Activated T-cell treated with anti-CD3 and anti-CD28 coated beads, Interleukin-2, amount 50 U/mL, for 24 hours (primary cell): ENCODE measurements around the gene NRSN2.

Source experiments
- DNase-seq: peaks from one replicate; pipeline ENCODE4 v3.0.0-alpha.2; 2020
- H3K27ac Mint-ChIP-seq: 2 replicates; pipeline ENCODE4 v1.8.0; 2020; ENCODE audit warnings: mild to moderate bottlenecking, mixed read lengths
- H3K27me3 Mint-ChIP-seq: 2 replicates; pipeline ENCODE4 v1.8.0; 2020; ENCODE audit warnings: mixed read lengths
- H3K36me3 Mint-ChIP-seq: 2 replicates; pipeline ENCODE4 v1.8.0; 2020; ENCODE audit warnings: low read depth, mixed read lengths
- H3K4me1 Mint-ChIP-seq: 2 replicates; pipeline ENCODE4 v1.8.0; 2020; ENCODE audit warnings: low read depth, mixed read lengths
- H3K4me3 Mint-ChIP-seq: 2 replicates; pipeline ENCODE4 v1.8.0; 2020; ENCODE audit warnings: mild to moderate bottlenecking, moderate library complexity, mixed read lengths
- H3K9me3 Mint-ChIP-seq: 2 replicates; pipeline ENCODE4 v1.8.0; 2020; ENCODE audit warnings: mixed read lengths

NRSN2 gene, protein sequence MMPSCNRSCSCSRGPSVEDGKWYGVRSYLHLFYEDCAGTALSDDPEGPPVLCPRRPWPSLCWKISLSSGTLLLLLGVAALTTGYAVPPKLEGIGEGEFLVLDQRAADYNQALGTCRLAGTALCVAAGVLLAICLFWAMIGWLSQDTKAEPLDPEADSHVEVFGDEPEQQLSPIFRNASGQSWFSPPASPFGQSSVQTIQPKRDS

DNA sequence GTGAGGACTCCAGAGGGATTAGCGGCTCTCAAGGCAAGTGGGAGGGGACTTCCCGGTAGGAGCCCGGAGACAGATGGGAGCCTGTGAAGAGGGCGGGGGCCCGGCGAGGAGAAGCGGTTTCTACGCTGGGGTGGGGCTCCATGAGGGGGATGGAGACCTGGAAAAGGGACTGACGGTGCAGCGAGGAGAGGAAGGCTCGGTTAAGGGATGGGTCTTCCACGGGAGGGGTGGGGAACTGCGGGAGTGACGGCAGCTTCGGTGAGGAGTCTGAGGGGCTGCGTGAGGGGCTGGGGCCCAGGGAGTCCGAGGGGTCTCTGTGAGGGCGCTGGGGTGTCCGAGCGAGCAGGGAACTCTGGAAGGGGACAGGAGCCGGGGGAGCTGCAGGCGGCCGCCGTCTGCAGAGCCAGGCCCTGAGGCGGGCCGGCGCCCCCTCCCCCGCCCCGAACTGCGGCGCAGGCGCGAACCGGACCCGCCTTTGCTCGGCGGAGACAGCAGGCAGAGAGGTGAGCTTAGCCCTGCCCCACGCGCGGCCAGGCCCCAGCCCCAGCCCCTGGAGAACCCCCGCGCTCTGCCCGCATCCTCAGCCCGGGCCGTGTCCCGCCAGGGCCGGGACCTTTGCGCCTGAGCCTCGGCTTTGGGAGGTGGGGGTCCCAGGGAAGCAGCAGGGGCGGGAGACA, at the start of gene NRSN2:
NRSN2 (plus strand) TSS at position 472 of the 677 bp plus-strand sequence. CDS start 2,533 bp downstream, outside the sequence.
- peaks cover 11% of the 10 kb centered on the region for H3K9me3 Mint-ChIP-seq
- H3K27me3 Mint-ChIP-seq, result peaks cover 4% of the 10 kb centered on the region
- DNase-seq, result peak; percentile 65
- peaks cover 14% of the 10 kb centered on the region for H3K4me1 Mint-ChIP-seq
- peak within 1 kb of the TSS; percentile 83 for H3K27ac Mint-ChIP-seq
- peaks cover 7% of the 10 kb centered on the region for H3K36me3 Mint-ChIP-seq
- peak within 1 kb of the TSS; percentile 85 for H3K4me3 Mint-ChIP-seq

DNA sequence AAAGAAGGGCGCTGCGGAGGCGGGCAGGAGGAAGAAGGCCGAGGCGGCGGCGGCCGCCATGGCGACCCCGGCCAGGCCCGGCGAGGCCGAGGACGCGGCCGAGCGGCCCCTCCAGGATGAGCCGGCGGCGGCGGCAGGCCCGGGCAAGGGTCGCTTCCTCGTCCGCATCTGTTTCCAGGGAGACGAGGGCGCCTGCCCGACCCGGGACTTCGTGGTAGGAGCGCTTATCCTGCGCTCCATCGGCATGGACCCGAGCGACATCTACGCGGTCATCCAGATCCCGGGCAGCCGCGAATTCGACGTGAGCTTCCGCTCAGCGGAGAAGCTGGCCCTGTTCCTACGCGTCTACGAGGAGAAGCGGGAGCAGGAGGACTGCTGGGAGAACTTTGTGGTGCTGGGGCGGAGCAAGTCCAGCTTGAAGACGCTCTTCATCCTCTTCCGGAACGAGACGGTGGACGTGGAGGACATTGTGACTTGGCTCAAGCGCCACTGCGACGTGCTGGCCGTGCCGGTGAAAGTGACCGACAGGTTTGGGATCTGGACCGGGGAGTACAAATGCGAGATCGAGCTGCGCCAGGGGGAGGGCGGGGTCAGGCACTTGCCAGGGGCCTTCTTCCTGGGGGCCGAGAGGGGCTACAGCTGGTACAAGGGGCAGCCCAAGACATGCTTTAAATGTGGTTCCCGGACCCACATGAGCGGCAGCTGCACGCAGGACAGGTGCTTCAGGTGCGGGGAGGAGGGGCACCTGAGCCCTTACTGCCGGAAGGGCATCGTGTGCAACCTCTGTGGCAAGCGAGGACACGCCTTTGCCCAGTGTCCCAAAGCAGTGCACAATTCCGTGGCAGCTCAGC, 48.8 kb upstream of the NRSN2 start:
- no peaks in the 10 kb centered on the region for H3K9me3 Mint-ChIP-seq
- H3K4me1 Mint-ChIP-seq, result peaks cover 52% of the 10 kb centered on the region
- peak overlapping the region; percentile 92 for H3K27ac Mint-ChIP-seq
- no peaks in the 10 kb centered on the region for H3K27me3 Mint-ChIP-seq
- H3K36me3 Mint-ChIP-seq, result peaks cover 52% of the 10 kb centered on the region
- peak overlapping the region; percentile 87 for H3K4me3 Mint-ChIP-seq
- DNase-seq, result peak; percentile 71

DNA sequence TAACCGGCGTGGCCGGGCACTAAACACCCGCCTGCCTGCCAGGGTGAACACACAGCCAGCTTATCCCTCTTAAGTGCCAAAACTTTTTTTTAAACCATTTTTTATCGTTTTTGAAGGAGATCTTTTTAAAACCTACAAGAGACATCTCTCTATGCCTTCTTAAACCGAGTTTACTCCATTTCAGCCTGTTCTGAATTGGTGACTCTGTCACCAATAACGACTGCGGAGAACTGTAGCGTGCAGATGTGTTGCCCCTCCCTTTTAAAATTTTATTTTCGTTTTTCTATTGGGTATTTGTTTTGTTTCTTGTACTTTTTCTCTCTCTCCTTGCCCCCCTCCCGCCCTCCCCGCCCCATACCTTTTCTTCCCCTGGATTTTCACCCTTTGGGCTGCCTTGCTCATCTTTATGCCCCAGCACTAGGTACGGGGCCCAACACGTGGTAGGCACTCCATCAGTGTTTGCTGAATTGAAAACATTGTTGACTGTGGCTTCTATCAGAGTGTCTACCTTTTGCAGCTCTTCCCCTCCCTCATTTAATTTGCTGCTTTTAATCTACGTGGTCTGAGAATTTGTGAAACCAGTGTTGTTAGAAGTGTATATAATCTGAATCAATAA, 48.0 kb upstream of the NRSN2 start:
- Mint-ChIP-seq H3K36me3 (peaks cover 52% of the 10 kb centered on the region), H3K27me3 (no peaks in the 10 kb centered on the region), H3K4me3 (peak overlapping the region; percentile 87), H3K9me3 (no peaks in the 10 kb centered on the region), H3K4me1 (peaks cover 52% of the 10 kb centered on the region), H3K27ac (peak overlapping the region; percentile 92)
- DNase-seq, result no peak

DNA sequence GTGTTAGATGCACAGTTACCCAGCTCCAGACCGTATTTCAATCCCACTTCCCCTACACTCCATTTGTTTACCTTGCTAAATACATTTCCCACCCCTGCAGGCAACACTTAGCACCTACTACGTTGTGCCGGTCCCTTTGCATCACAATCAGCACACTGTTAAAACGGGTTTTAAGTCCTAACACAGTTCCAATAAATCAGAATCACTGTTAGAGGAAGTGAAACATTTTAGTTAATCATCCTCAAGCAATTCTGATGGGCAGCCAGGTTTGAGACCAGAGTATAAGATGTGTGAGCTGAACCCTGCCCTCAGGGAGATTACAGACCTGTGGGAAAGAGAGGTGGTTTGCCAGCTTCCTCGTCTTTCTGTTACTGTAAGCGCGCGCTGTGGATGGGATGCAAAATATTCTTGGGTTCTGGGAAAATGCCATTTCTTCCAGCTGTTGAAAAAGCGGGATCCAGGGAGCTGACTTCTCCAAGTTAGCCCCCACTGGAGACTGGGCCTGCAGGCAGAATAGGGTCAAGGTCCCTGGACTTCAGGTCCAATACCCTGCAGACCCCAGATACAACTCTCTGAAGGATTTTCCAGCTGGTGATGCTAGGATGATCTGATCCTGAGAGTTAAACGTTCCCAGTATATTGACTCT, 46.4 kb upstream of the NRSN2 start:
- H3K27ac Mint-ChIP-seq, result peak overlapping the region; percentile 86
- H3K27me3 Mint-ChIP-seq, result no peaks in the 10 kb centered on the region
- peak overlapping the region; percentile 87 for H3K4me3 Mint-ChIP-seq
- H3K9me3 Mint-ChIP-seq, result no peaks in the 10 kb centered on the region
- peaks cover 52% of the 10 kb centered on the region for H3K36me3 Mint-ChIP-seq
- peaks cover 52% of the 10 kb centered on the region for H3K4me1 Mint-ChIP-seq
- DNase-seq, result no peak

DNA sequence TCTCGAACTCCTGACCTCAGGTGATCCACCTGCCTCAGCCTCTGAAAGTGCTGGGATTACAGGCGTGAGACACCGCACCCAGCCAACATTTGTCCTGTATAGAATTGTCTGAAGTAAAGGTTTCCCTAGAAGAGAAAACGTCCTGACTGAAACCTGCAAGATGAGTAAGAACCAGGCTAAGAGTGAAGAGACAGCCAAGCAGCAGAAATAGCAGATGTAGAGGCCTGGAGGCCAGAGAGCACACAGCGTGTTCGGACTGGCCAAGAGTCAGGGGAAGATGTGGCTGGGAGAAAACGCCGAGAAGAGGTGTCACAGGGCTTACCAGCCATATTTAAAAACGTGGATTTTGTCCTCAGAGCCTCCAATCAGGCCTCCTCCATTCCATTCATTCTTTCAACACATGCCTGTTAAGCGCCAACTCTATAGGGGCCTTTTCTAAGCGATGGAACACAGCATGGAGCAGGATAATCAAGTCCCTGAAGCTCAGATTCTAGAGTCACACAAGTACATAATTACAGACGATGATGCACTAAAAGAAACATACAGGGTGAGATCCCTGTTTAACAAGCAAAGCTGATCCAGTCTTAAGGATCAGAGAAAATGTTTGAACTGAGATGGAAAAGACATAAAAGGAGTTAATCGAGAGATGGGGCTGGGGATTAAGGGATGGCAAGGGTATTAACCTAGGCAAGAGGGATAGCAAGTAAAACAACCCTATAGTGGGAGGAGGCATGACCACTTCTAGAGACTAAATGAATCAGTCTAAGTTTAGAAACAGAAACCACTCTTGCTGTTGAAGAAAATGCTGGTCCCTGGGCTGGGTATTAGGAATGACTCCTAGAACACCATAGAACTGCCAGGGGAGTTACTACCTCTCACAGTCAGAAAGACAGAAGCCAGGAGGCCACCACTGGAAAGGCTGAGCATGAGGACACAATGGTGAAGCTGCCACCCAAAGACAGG, 44.7 kb upstream of the NRSN2 start:
- H3K27me3 Mint-ChIP-seq, result no peaks in the 10 kb centered on the region
- peaks cover 48% of the 10 kb centered on the region for H3K36me3 Mint-ChIP-seq
- no peak for DNase-seq
- peaks cover 40% of the 10 kb centered on the region for H3K4me1 Mint-ChIP-seq
- H3K4me3 Mint-ChIP-seq, result peak overlapping the region; percentile 53
- no peaks in the 10 kb centered on the region for H3K9me3 Mint-ChIP-seq
- H3K27ac Mint-ChIP-seq, result peak overlapping the region; percentile 56

DNA sequence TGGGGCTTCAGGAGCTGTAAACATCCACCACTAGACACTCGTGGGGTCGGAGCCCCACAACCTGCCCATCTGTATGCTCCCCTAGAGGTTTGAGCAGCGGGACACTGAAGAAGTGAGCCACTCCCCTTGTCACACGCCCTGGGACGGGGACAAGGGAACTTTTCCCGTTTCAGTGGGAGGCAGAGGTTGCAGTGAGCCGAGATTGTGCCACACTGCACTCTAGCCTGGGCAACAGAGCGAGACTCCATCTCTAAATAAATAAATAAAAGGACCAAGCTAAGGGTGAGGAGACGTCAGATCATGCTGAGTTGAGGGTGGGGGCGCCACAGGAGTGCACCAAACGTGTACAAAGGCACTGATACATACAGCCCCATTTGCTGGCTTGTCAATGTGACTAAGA, 41.2 kb upstream of the NRSN2 start:
- Mint-ChIP-seq H3K36me3 (peaks cover 17% of the 10 kb centered on the region), H3K4me3 (no peak overlapping the region), H3K9me3 (no peaks in the 10 kb centered on the region), H3K27me3 (no peaks in the 10 kb centered on the region), H3K4me1 (peaks cover 33% of the 10 kb centered on the region), H3K27ac (no peak overlapping the region)
- no peak for DNase-seq

DNA sequence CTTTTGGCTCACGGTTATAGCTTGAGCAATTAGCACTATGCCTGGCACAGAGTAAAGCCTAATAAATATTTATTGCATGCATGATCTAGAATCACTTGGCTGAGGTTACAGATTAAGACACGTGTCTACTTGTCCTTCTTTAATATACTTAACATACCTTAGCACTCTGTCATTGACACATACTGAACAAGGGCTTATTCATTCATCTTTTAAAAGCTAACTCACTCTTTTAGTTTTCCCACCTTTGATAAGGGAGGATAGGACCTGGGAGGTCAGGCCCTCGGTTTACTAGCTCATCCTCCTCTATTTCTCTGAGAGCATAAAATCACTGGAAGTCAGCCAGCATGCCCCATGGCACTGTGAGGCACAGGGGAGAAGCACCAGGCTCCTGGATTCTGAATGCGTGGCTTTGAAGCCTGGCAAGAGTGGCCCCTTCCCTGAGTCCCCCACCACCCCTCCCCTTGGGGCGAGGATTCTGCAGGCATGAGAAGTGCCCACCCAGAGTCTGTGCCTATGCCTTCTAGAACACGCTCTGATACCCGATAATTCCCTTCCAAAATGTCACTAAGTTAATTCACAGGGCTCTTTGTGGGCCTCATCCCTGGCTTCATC, 38.4 kb upstream of the NRSN2 start:
- no peaks in the 10 kb centered on the region for H3K36me3 Mint-ChIP-seq
- H3K9me3 Mint-ChIP-seq, result no peaks in the 10 kb centered on the region
- no peak overlapping the region for H3K27ac Mint-ChIP-seq
- no peak for DNase-seq
- H3K4me1 Mint-ChIP-seq, result peaks cover 14% of the 10 kb centered on the region
- no peaks in the 10 kb centered on the region for H3K27me3 Mint-ChIP-seq
- H3K4me3 Mint-ChIP-seq, result no peak overlapping the region

DNA sequence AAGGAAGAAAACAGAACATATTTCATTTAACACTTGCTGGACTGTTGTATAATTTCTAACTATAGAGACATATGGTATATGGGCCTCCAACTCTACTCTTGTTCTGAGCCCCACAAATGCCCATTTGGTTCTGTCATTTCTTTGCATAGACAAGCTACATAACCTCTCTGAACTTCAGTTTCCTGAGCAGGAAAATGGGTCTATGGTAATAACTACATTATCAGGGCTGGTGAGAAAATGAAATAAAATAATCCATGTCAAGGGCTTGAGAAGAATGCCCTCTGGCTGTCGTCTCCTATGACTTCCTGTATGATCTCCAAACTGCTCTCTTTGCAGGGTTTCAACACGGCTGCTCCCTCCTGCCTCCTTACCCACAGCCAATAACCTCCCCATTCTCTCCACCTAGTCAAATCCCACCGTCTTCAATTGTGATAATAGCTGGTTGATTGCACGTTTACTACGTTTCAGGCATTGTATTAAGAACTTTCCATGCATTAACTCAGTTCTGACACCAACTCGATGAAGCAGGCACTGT, 37.5 kb upstream of the NRSN2 start:
- Mint-ChIP-seq H3K9me3 (no peaks in the 10 kb centered on the region), H3K27me3 (no peaks in the 10 kb centered on the region), H3K4me3 (no peak overlapping the region), H3K27ac (no peak overlapping the region), H3K36me3 (no peaks in the 10 kb centered on the region), H3K4me1 (peaks cover 16% of the 10 kb centered on the region)
- no peak for DNase-seq

DNA sequence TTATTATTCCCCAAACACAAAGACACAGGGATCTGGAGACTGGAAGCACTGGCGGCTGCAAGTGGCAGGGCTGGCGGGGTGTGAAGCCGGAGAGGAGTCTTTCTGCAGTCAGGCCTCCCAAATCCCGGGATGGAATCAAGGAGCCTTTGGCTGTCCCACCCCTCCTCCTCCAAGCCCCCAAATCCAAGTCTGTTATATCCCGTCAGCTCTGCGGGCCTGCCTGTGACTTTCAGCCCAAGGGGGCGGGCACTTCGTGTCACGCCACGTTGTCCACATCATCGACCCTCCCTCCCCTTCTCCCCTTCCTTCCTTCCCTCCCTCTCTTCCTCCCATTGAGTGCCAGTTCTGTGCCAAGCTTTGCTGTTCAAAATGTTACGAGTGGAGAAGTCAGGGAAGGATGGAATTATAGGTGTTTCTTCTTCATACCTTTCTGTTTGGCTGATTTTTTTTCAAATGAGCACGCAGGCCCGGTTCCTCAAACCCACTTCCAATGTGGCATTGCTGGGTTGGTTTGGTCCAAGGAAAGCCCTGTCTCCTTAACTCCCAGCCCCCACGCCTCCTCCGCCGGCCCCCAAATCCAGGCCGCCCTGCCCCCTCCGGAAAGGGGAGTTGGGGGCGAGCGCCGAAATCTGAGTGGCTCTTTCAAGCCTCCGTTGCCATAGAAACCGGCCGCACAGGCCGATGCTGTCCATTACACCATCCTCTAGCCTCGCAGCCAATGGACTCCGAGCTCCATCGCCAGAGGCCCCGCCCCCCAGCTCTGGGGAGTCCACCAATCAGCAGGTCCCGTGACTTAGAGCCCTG, 36.9 kb upstream of the NRSN2 start:
- H3K4me3 Mint-ChIP-seq, result peak overlapping the region; percentile 65
- no peaks in the 10 kb centered on the region for H3K9me3 Mint-ChIP-seq
- H3K27me3 Mint-ChIP-seq, result no peaks in the 10 kb centered on the region
- no peak overlapping the region for H3K27ac Mint-ChIP-seq
- DNase-seq, result peak; percentile 84
- peaks cover 16% of the 10 kb centered on the region for H3K4me1 Mint-ChIP-seq
- H3K36me3 Mint-ChIP-seq, result no peaks in the 10 kb centered on the region

DNA sequence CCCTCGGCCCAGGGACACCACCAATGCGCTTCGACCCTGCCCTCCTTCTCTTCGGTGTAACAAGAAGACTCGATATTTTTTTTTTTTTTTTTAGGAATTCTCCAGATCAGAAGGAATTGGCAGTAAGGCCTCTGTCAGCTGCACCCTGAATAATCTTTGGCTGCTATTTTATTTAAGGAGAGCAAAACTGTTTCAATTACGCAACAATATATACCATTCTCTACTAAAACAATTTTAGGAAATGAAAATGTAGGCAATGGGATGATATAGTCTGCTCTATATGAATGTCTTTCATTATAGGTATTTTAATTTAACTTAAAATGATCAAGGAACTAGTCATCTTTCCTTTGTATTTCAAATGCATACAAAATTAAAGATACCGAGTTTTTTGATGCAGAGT, 36.3 kb upstream of the NRSN2 start:
- Mint-ChIP-seq H3K4me3 (peak overlapping the region; percentile 65), H3K9me3 (no peaks in the 10 kb centered on the region), H3K27me3 (no peaks in the 10 kb centered on the region), H3K36me3 (no peaks in the 10 kb centered on the region), H3K4me1 (peaks cover 16% of the 10 kb centered on the region), H3K27ac (no peak overlapping the region)
- no peak for DNase-seq

DNA sequence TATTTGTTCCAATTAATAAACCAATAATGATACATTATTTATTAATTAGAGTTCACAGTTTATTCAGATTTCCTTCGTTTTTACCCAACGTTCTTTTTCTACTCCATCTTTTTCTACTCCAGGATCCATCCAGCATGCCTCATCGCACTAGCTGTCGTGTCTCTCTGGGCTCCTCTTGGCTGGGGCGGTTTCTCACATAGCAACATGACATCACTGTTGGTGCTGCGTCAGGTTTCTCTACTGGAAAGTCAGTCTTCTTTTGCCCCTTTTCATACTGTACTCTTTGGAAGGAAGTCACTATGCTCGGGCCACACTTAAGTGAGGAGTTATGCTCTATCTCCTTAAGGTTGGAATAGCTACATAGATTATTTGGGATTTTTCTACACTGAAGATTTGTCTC, 35.3 kb upstream of the NRSN2 start:
- H3K9me3 Mint-ChIP-seq, result no peaks in the 10 kb centered on the region
- H3K27ac Mint-ChIP-seq, result no peak overlapping the region
- no peak for DNase-seq
- no peak overlapping the region for H3K4me3 Mint-ChIP-seq
- peaks cover 16% of the 10 kb centered on the region for H3K4me1 Mint-ChIP-seq
- H3K36me3 Mint-ChIP-seq, result no peaks in the 10 kb centered on the region
- no peaks in the 10 kb centered on the region for H3K27me3 Mint-ChIP-seq

DNA sequence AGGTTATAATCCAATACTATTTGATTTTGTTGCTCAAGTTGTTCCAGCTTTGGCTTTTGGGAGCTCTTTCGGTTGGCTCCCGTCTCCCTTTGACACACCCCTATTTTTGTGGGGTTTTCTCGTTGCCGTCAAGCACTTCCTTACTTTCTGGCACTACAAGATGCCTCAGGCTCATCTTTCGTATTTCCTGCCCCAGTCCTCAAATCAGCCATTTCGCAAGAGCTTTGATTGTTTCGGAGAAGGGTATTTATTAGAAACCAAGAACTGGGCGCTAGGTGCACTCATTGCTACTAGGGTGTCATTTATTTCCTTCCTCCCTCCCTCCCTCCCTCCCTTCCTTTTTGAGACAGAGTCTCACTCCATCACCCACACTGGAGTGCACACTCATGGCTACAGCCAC, 34.8 kb upstream of the NRSN2 start:
- no peak overlapping the region for H3K27ac Mint-ChIP-seq
- H3K4me3 Mint-ChIP-seq, result no peak overlapping the region
- DNase-seq, result no peak
- no peaks in the 10 kb centered on the region for H3K36me3 Mint-ChIP-seq
- H3K4me1 Mint-ChIP-seq, result peaks cover 16% of the 10 kb centered on the region
- H3K27me3 Mint-ChIP-seq, result no peaks in the 10 kb centered on the region
- H3K9me3 Mint-ChIP-seq, result no peaks in the 10 kb centered on the region
